ENCODE results near the gene SLC35E2B.

- no peak for TF ChIP-seq CTCF (IDR thresholded peaks at IDR 0.05)
- no peak for TF ChIP-seq POLR2A (IDR thresholded peaks at IDR 0.05)
- TF ChIP-seq EP300 (IDR thresholded peaks at IDR 0.05) = no peak
Observed at GRCh38 chr1:1617516-1617915, 75.1 kb downstream of the SLC35E2B start.
